Cerebellar nuclear complex (tissue), 1 donor: ENCODE data around the gene BCAN.
"Not testable (repeated sequence)": the region's sequence is repeated elsewhere in the genome, so short reads cannot be mapped to it uniquely, and the experiment has no call there.

ENCODE experiments used
- DNase-seq, 2 experiments: peaks; one replicate each; lab custom pipeline; 2025; lab: John Stamatoyannopoulos, UW

Gene BCAN

GRCh38 chr1:156618853-156619581 lies 22.9 kb upstream of the BCAN start, which contains the start of gene HAPLN2:
Gene HAPLN2 (plus strand): TSS chr1:156619415. CDS start chr1:156623491, 4,076 bp downstream.
- no peak for DNase-seq

DNA sequence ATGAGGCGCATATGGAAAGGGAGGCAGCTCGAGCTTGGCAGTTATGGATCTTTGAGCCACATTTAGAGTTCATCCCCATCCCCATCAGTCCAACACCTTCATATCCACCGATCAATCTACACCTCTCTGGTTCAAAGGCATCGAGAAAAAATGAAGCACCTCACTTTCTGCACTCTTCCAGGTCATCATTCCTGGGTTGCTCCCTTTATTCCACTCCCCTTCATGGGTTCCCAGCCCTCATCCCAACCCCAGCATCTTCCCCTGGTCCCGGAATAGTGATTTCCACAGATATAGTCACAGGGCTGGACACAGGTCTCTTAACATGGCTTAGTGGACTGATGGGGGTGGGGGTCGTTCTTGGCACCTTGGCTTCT lies 22.3 kb upstream of the BCAN start:
- no peak for DNase-seq

GRCh38 chr1:156622581-156623297 lies 19.2 kb upstream of the BCAN start:
- no peak for DNase-seq

- no peak for DNase-seq
Observed at GRCh38 chr1:156623946-156624813, 17.7 kb upstream of the BCAN start.

GRCh38 chr1:156624814-156625435 lies 17.0 kb upstream of the BCAN start:
- no peak for DNase-seq

DNA sequence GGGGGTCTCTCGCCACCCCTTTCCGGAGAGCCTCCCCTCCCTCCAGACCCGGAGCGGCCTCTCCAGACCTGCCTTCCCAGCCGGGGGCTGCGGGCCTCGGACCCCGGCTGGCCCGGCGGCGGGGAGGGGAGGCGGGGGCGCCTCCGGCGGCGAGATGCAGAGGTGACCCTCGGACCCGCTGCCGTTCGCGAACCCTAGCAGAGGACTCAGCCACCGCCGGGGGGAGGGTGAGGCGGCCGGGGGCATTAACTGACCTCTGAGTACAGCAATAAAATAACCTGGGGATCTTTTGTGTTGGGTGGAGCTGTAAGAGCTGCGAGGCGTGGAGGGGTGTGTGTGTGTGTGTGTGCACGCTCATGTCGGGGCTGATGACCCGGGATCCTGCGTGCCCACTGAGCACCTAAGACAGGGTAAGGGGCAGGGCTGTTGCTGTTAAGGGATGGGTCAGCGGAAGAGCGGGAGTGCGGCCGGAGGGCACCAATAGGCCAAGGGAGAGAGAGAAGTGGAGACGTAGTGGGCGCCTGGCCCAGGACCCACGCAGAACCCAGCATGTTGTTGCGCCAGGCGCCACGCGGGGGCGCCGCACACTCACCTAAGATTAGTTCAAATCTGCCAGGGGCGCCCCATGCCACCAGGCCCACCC lies 16.4 kb upstream of the BCAN start:
- DNase-seq, result no peak

- no peak for DNase-seq
Observed at GRCh38 chr1:156626079-156626438, 15.9 kb upstream of the BCAN start.

- DNase-seq, result no peak
Observed at GRCh38 chr1:156627313-156627880, 14.5 kb upstream of the BCAN start.

- no peak for DNase-seq
Observed at GRCh38 chr1:156629823-156630449, 12.0 kb upstream of the BCAN start.

DNA sequence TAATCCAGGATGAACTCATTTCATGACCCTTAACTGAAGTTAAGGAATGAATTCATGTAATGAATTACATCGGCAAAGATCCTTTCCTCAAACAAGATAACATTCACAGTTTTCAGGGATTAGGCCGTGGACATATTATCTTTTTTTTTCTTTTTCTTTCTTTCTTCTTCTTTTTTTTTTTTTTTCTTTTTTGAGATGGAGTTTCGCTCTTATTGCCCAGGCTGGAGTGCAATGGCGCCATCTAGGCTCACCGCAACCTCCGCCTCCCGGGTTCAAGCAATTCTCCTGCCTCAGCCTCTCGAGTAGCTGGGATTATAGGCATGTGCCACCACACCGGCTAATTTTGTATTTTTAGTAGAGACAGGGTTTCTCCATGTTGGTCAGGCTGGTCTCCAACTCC lies 10.8 kb upstream of the BCAN start:
- DNase-seq, result not testable (repeated sequence)

DNA sequence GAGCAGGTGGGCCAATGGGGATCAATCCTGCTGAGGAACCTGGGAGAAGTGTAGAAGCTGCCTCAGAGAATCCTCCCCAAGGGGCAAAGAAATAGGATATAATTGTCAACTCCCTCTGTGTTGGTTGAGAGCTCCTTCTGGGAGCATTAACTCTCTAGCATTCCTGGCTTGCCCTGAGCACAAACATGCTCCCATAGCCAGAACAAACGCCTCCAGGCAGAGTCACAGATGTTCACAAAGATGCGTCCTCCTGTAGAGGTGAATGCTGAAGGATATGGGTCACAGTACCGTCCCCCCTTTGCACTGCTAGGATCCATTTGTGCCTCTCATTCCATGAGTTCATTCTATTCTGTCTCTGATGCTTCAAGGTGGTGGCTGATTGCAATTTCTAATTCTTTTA lies 9.6 kb upstream of the BCAN start:
- no peak for DNase-seq

DNA sequence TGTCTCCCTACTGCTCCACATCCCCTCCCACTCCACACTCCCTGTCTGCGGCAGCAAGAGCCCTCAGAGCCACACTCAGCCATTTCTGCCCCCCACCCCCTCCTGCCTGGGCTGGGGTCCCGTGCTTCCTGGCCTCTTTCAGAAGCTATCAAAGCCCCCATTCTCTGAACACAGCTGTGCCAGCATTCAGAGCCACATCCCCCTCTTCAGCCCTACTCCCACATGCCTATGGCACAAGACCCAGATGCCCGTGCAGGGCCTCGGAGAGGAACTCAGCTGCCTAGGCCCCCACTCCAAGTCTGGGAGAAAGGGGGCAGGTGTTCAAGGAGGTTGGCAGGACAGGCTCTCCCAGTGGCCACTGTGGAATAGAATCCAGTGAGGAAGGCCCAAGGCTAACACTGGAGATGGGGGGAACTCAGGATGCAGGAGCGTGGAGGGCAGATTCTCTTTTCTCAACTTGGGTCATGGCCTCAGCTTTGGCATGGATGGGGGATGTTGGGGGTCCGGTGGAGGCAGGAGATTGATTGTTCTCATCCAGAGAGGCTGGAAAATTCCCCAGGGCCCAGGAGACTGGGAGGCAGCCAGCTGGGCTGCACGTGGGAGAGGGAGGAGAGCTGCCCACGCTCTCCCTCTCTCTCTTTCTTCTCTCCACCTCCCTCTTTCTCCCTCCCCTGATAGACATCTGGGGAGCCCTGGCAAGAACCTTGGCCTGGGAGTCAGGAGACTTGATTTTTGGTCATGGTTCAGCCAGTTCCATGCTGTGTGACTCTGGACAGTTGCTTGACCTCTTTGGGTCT lies 3.5 kb upstream of the BCAN start:
- no peak for DNase-seq

GRCh38 chr1:156639601-156640101 lies 2.3 kb upstream of the BCAN start:
- DNase-seq, result no peak

GRCh38 chr1:156640842-156641706 lies 843 bp upstream of the BCAN start:
- DNase-seq, result no peak

GRCh38 chr1:156642265-156643048 lies 540 bp downstream of the BCAN start:
- no peak for DNase-seq

GRCh38 chr1:156643049-156643777 lies 1.3 kb downstream of the BCAN start:
- no peak for DNase-seq

DNA sequence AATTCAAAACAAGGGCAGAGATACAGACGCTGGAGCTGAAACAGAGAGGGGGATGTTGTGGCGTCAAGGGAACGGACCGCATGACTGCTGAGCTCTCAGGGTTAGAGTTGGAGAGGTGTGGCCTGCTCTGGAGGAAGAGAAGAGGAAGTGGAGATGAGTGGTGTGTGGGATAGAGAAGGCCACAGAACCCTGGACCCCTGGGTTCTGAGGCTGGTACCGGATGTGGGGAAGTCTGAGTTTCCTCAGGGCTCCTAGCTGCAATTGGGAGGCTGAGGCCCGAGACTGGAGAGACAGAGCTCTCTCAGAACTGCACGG lies 1.8 kb downstream of the BCAN start:
- DNase-seq, result no peak

- no peak for DNase-seq
Observed at GRCh38 chr1:156644146-156644545, 2.2 kb downstream of the BCAN start.
